Hematopoietic multipotent progenitor cell treated with erythropoietin and hydrocortisone succinate and interleukin-3 and kit ligand, for 6 days (in vitro differentiated cells): ENCODE results near the gene GCK.

Experiments used
- DNase-seq: peaks from one replicate; pipeline ENCODE4 v3.0.0-alpha.2; 2015

Gene GCK

GRCh38 chr7:44189286-44189992 lies at the start of gene GCK:
TSS of gene GCK (minus strand) at chr7:44189439. CDS start at chr7:44188953, 486 bp downstream.
- DNase-seq = no peak

- DNase-seq = no peak
Measured at GRCh38 chr7:44238116-44238695, 49.0 kb upstream of the GCK start.

- DNase-seq = no peak
Measured at GRCh38 chr7:44237696-44238095, 48.5 kb upstream of the GCK start.

GRCh38 chr7:44236333-44236728 lies 47.1 kb upstream of the GCK start:
- no peak for DNase-seq

GRCh38 chr7:44235582-44236332 lies 46.5 kb upstream of the GCK start:
- DNase-seq = no peak

GRCh38 chr7:44235066-44235465 lies 45.8 kb upstream of the GCK start:
- no peak for DNase-seq

- DNase-seq = no peak
Measured at GRCh38 chr7:44232901-44233715, 43.9 kb upstream of the GCK start.

GRCh38 chr7:44232396-44232795 lies 43.2 kb upstream of the GCK start:
- no peak for DNase-seq

- no peak for DNase-seq
Measured at GRCh38 chr7:44231088-44231487, 41.8 kb upstream of the GCK start.

- DNase-seq = no peak
Measured at GRCh38 chr7:44230286-44230685, 41.0 kb upstream of the GCK start.

- no peak for DNase-seq
Measured at GRCh38 chr7:44229546-44230105, 40.4 kb upstream of the GCK start.

- no peak for DNase-seq
Measured at GRCh38 chr7:44228571-44229350, 39.5 kb upstream of the GCK start.

- no peak for DNase-seq
Measured at GRCh38 chr7:44227911-44228310, 38.7 kb upstream of the GCK start.

- no peak for DNase-seq
Measured at GRCh38 chr7:44226396-44226753, 37.1 kb upstream of the GCK start.

- DNase-seq = no peak
Measured at GRCh38 chr7:44225566-44226395, 36.5 kb upstream of the GCK start.

GRCh38 chr7:44224974-44225565 lies 35.8 kb upstream of the GCK start:
- no peak for DNase-seq

GRCh38 chr7:44224080-44224973 lies 35.1 kb upstream of the GCK start:
- no peak for DNase-seq

- no peak for DNase-seq
Measured at GRCh38 chr7:44223362-44224079, 34.3 kb upstream of the GCK start.

- no peak for DNase-seq
Measured at GRCh38 chr7:44222776-44223261, 33.6 kb upstream of the GCK start.
